ENCODE measurements around the gene GALNT16. TPM values are rescaled to one million over a fixed set of nuclear protein-coding genes. Genes with fewer than 3 reads are reported as not detected.

The GALNT16 gene
- total and polyA plus RNA-seq, 2 donors (not counting 1 experiment from before 2014, with no cell fraction given): 0.09 to 3.4 TPM

DNA sequence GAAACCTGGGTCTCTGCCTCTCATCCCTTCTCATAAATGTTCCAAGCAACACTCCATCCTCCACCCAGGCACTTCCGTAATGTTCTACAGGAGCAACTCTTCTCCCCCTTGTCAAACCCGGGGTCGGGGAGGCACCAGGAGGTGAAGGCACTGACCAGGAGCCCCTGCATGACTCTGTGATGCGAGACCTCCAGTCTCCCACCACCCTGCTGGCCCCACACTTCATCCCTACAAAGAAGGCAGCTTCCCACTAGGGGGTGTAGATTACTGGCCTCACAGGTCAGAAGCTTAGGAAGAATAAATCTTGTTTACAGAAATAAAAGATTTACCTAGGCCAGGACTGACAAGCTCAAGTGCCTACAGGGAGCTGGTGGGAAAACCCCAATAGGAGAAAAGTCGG lies 90.9 kb downstream of the GALNT16 start:
- DNase-seq: no peak
- no peak overlapping the region for H3K4me3 Mint-ChIP-seq
- no peaks in the 10 kb centered on the region for H3K79me2 ChIP-seq (ENCODE audit: control insufficient read depth, insufficient read depth, low read length)
- H4K20me1 ChIP-seq (ENCODE audit: control insufficient read depth, insufficient read depth, low read length, poor library complexity, severe bottlenecking): no peaks in the 10 kb centered on the region
- peaks cover 38% of the 10 kb centered on the region for H3K4me1 Mint-ChIP-seq
- H3K9me3 ChIP-seq (ENCODE audit: control extremely low read depth in 1 of 3, control insufficient read depth in 2 of 3, insufficient read depth in 1 of 3, low read length in 2 of 3): no peaks in the 10 kb centered on the region
- H3K4me1 ChIP-seq (ENCODE audit: control insufficient read depth in 2 of 2, insufficient read depth in 2 of 2, low read length in 2 of 2): peaks cover 27 to 41% of the 10 kb centered on the region in 2 donors
- no peaks in the 10 kb centered on the region for H3K27me3 Mint-ChIP-seq
- H3K27ac Mint-ChIP-seq: peak overlapping the region; percentile 56
- CTCF ChIA-PET: no interaction called here
- no peaks in the 10 kb centered on the region for H3K27me3 ChIP-seq (replicated peaks in 1 of 4; ENCODE audit: control extremely low read depth in 1 of 4, control insufficient read depth in 3 of 4, insufficient read depth in 4 of 4, low read length in 3 of 4)
- WGBS (ENCODE audit: insufficient coverage): 72% methylated on average over 3 of the region's 5 CpGs
- intact Hi-C loops (cut with micrococcal nuclease): no loop called here
- H3K27ac ChIP-seq (ENCODE audit: low read length in 2 of 2): peak overlapping the region in 1 of 2 donors; percentile 42
- no peak for TF ChIP-seq EZH2 (IDR thresholded peaks at IDR 0.05; ENCODE audit: borderline replicate concordance, insufficient read depth, low read depth, low read length, poor library complexity, severe bottlenecking)
- TF ChIP-seq, protein P1, sequence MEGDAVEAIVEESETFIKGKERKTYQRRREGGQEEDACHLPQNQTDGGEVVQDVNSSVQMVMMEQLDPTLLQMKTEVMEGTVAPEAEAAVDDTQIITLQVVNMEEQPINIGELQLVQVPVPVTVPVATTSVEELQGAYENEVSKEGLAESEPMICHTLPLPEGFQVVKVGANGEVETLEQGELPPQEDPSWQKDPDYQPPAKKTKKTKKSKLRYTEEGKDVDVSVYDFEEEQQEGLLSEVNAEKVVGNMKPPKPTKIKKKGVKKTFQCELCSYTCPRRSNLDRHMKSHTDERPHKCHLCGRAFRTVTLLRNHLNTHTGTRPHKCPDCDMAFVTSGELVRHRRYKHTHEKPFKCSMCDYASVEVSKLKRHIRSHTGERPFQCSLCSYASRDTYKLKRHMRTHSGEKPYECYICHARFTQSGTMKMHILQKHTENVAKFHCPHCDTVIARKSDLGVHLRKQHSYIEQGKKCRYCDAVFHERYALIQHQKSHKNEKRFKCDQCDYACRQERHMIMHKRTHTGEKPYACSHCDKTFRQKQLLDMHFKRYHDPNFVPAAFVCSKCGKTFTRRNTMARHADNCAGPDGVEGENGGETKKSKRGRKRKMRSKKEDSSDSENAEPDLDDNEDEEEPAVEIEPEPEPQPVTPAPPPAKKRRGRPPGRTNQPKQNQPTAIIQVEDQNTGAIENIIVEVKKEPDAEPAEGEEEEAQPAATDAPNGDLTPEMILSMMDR (IDR thresholded peaks at IDR 0.05): no peak
- no peaks in the 10 kb centered on the region for H3K9me3 Mint-ChIP-seq (ENCODE audit: insufficient read depth)
- no peak overlapping the region for H3K9ac ChIP-seq (ENCODE audit: low read length)
- no peak overlapping the region for H3K4me3 ChIP-seq (ENCODE audit: control extremely low read depth in 1 of 5, extremely low read depth in 1 of 5, insufficient read depth in 1 of 5, low read depth in 2 of 5, low read length in 4 of 5)
- POLR2A ChIA-PET: interaction anchor here (0.6 kb wide), 1 partner anchor 402 kb away, joined by 3 read pairs; no protein-coding TSS in a partner anchor
- H3K4me2 ChIP-seq (replicated peaks; ENCODE audit: low read depth, low read length, poor library complexity, severe bottlenecking): no peak overlapping the region
- no peaks in the 10 kb centered on the region for H3K36me3 ChIP-seq (replicated peaks in 1 of 2; ENCODE audit: control extremely low read depth in 1 of 2, control insufficient read depth in 1 of 2, extremely low read depth in 1 of 2, insufficient read depth in 2 of 2, low read length in 1 of 2)
- peak overlapping the region; percentile 46 for H2AFZ ChIP-seq (ENCODE audit: insufficient read depth, low read depth, low read length, poor library complexity, severe bottlenecking)
- ATAC-seq (ENCODE audit: low read depth): no peak

DNA sequence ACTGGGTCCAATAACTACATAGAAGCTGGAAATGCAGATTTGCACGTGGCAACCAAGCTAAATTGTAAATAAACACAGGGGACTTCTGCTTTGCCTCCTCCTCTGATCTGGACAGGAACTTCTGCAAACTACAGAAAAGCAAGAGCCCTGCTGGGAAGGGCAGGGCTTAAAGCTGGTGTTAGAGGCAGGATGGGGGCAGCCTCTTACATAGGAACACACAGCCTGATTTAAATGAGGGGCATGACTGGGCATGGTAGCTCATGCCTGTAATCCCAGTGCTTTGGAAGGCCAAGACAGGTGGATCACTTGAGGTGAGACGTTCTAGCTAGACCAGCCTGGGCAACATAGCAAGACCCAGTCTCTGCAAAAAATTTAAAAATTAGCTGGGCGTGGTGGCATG lies 91.4 kb downstream of the GALNT16 start:
- ChIA-PET POLR2A (interaction anchor here (0.6 kb wide), 1 partner anchor 401 kb away, joined by 3 read pairs; no protein-coding TSS in a partner anchor), CTCF (no interaction called here)
- H3K4me3 Mint-ChIP-seq: peak overlapping the region; percentile 7
- WGBS (ENCODE audit: insufficient coverage): 45% methylated on average over 3 of the region's 3 CpGs
- intact Hi-C loops (cut with micrococcal nuclease): no loop called here
- peaks cover 41% of the 10 kb centered on the region for H3K4me1 Mint-ChIP-seq
- H3K4me2 ChIP-seq (replicated peaks; ENCODE audit: low read depth, low read length, poor library complexity, severe bottlenecking): no peak overlapping the region
- no peaks in the 10 kb centered on the region for H3K36me3 ChIP-seq (replicated peaks in 1 of 2; ENCODE audit: control extremely low read depth in 1 of 2, control insufficient read depth in 1 of 2, extremely low read depth in 1 of 2, insufficient read depth in 2 of 2, low read length in 1 of 2)
- DNase-seq: peak; percentile 49
- H3K4me3 ChIP-seq (ENCODE audit: control extremely low read depth in 1 of 5, extremely low read depth in 1 of 5, insufficient read depth in 1 of 5, low read depth in 2 of 5, low read length in 4 of 5): no peak overlapping the region
- peak overlapping the region; percentile 46 for H2AFZ ChIP-seq (ENCODE audit: insufficient read depth, low read depth, low read length, poor library complexity, severe bottlenecking)
- ATAC-seq (ENCODE audit: low read depth): peak; percentile 13
- peaks cover 27 to 45% of the 10 kb centered on the region in 2 donors for H3K4me1 ChIP-seq (ENCODE audit: control insufficient read depth in 2 of 2, insufficient read depth in 2 of 2, low read length in 2 of 2)
- H3K9ac ChIP-seq (ENCODE audit: low read length): no peak overlapping the region
- H3K79me2 ChIP-seq (ENCODE audit: control insufficient read depth, insufficient read depth, low read length): no peaks in the 10 kb centered on the region
- peak overlapping the region; percentile 56 for H3K27ac Mint-ChIP-seq
- no peaks in the 10 kb centered on the region for H3K9me3 Mint-ChIP-seq (ENCODE audit: insufficient read depth)
- peak overlapping the region in 1 of 2 donors; percentile 42 for H3K27ac ChIP-seq (ENCODE audit: low read length in 2 of 2)
- no peaks in the 10 kb centered on the region for H3K27me3 Mint-ChIP-seq
- no peaks in the 10 kb centered on the region for H3K27me3 ChIP-seq (replicated peaks in 1 of 4; ENCODE audit: control extremely low read depth in 1 of 4, control insufficient read depth in 3 of 4, insufficient read depth in 4 of 4, low read length in 3 of 4)
- H3K9me3 ChIP-seq (ENCODE audit: control extremely low read depth in 1 of 3, control insufficient read depth in 2 of 3, insufficient read depth in 1 of 3, low read length in 2 of 3): no peaks in the 10 kb centered on the region
- TF ChIP-seq, protein P1 (IDR thresholded peaks at IDR 0.05): no peak
- TF ChIP-seq EZH2 (IDR thresholded peaks at IDR 0.05; ENCODE audit: borderline replicate concordance, insufficient read depth, low read depth, low read length, poor library complexity, severe bottlenecking): no peak
- H4K20me1 ChIP-seq (ENCODE audit: control insufficient read depth, insufficient read depth, low read length, poor library complexity, severe bottlenecking): no peaks in the 10 kb centered on the region
